Hematopoietic multipotent progenitor cell treated with erythropoietin and hydrocortisone succinate and interleukin-3 and kit ligand, for 6 days (in vitro differentiated cells): Measurements from ENCODE around the gene SPNS3.

ENCODE experiments used
- DNase-seq: peaks from one replicate; pipeline ENCODE4 v3.0.0-alpha.2; 2015

Gene SPNS3

GRCh38 chr17:4532860-4533522, 99.3 kb downstream of the SPNS3 start:
- no peak for DNase-seq

GRCh38 chr17:4533523-4534504, 100.1 kb downstream of the SPNS3 start:
- peak; percentile 72 for DNase-seq

- no peak for DNase-seq
Observed at GRCh38 chr17:4534515-4534914, 100.8 kb downstream of the SPNS3 start.

- no peak for DNase-seq
Observed at GRCh38 chr17:4534928-4535666, 101.4 kb downstream of the SPNS3 start.

GRCh38 chr17:4535667-4536258, 102.0 kb downstream of the SPNS3 start:
- DNase-seq, result no peak

- no peak for DNase-seq
Observed at GRCh38 chr17:4536259-4536741, 102.6 kb downstream of the SPNS3 start.

- no peak for DNase-seq
Observed at GRCh38 chr17:4536742-4537411, 103.1 kb downstream of the SPNS3 start.
